Panc1 (cell line): Measurements from ENCODE around the gene DCC.

Source experiments
- POLR2AphosphoS5 ChIP-seq: IDR thresholded peaks from 2 replicates; pipeline ENCODE4 v1.6.1; 2012; ENCODE audit warnings: mild to moderate bottlenecking, low read depth, low read length, moderate library complexity
- TF ChIP-seq, protein P1 (sequence below): fragments of 450-650 bp; IDR thresholded peaks from 2 replicates; pipeline ENCODE4 v1.5.1; 2017; ENCODE audit warnings: mild to moderate bottlenecking

DNA sequence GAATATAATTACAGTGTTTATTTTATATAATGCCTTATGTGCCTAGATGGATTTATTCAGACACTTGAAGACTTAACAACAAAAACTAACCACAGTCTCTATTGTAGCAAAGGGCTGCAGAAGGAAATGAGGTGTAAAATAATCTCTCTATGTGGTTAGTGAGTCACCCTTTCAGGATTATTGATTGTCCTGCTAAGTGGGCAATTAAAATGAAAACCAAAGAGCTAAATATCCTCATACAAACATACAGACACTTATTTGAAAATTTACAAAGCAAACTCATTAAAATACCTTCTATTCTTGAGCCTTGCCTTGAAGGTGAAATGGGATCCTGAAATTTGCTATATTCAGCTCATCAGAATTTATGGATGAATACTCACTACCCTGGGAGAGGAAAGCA lies 27.7 kb upstream of the DCC start:
- TF ChIP-seq, protein P1, sequence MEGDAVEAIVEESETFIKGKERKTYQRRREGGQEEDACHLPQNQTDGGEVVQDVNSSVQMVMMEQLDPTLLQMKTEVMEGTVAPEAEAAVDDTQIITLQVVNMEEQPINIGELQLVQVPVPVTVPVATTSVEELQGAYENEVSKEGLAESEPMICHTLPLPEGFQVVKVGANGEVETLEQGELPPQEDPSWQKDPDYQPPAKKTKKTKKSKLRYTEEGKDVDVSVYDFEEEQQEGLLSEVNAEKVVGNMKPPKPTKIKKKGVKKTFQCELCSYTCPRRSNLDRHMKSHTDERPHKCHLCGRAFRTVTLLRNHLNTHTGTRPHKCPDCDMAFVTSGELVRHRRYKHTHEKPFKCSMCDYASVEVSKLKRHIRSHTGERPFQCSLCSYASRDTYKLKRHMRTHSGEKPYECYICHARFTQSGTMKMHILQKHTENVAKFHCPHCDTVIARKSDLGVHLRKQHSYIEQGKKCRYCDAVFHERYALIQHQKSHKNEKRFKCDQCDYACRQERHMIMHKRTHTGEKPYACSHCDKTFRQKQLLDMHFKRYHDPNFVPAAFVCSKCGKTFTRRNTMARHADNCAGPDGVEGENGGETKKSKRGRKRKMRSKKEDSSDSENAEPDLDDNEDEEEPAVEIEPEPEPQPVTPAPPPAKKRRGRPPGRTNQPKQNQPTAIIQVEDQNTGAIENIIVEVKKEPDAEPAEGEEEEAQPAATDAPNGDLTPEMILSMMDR = no peak
- no peak for TF ChIP-seq POLR2AphosphoS5
